A549 (cell line): ENCODE measurements around the gene CDC42SE2.

ENCODE experiments used
- CTCF ChIP-seq: fragments of >200 bp; sonication (Bioruptor Twin); formaldehyde crosslinking; IDR thresholded peaks from 3 replicates; pipeline ENCODE4 v1.5.1; 2016
- HMGXB4 ChIP-seq: fragments of 250-450 bp; sonication (Bioruptor Pico); IDR thresholded peaks from 2 replicates; pipeline ENCODE4 v1.5.0; 2021; ENCODE audit warnings: mild to moderate bottlenecking, moderate library complexity, borderline replicate concordance
- POLR2A ChIP-seq: IDR thresholded peaks from 2 replicates; pipeline ENCODE4 v1.6.1; 2012; ENCODE audit warnings: mild to moderate bottlenecking, low read length
- SMC3 ChIP-seq: fragments of >200 bp; sonication (Bioruptor Twin); formaldehyde crosslinking; IDR thresholded peaks from 3 replicates; pipeline ENCODE4 v1.6.1; 2018; ENCODE audit warnings: inconsistent platforms
- ZFP36 ChIP-seq: fragments of 450-650 bp; IDR thresholded peaks from 2 replicates; pipeline ENCODE4 v1.6.1; 2014; ENCODE audit warnings: borderline replicate concordance; ENCODE audit not compliant: partially characterized antibody

- no peak for TF ChIP-seq CTCF
- TF ChIP-seq POLR2A: no peak
- no peak for TF ChIP-seq HMGXB4
- TF ChIP-seq SMC3: no peak
- TF ChIP-seq ZFP36: no peak
Measured at GRCh38 chr5:131394128-131394527, 130.3 kb downstream of the CDC42SE2 start.
